Measurements from ENCODE around the gene LAMA2.

Gene LAMA2

DNA sequence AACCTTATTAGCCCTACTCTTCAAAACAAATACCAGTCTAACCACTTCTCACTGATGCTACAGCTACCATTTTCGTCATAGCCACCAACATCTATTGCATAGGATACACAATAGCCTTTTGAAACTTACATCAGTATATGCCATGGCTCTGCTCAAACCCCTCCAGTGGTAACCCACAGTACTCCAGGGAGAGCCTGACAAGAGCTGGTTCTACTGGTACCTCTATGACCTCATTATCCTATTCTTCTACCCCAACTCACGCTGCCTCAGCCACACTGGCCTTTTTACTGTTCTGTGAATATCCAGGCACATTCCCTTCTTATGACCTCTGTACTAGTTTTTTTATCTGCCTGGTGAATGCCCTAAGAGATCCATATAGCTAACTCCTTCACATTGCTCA, 669.5 kb downstream of the LAMA2 start:
- DNase-seq = no peak

- DNase-seq = no peak
Observed at GRCh38 chr6:129555206-129555832, 672.4 kb downstream of the LAMA2 start.

DNA sequence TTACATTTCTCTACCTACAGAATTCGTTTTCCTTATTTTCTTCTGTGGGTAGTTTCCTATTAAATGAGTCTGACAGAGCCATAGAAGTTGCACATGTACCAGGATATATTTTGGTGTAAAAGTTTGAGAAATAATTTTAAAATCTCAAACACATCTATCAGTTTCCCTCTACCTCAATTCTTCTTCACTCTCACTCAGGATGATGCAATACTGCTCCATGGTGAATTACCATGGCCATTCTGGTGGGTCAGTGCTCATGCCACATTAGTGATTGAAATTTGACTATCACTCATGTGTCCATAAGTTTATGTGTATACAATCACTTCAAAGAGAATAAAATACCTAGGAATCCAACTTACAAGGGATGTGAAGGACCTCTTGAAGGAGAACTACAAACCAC, 675.3 kb downstream of the LAMA2 start:
- no peak for DNase-seq

DNA sequence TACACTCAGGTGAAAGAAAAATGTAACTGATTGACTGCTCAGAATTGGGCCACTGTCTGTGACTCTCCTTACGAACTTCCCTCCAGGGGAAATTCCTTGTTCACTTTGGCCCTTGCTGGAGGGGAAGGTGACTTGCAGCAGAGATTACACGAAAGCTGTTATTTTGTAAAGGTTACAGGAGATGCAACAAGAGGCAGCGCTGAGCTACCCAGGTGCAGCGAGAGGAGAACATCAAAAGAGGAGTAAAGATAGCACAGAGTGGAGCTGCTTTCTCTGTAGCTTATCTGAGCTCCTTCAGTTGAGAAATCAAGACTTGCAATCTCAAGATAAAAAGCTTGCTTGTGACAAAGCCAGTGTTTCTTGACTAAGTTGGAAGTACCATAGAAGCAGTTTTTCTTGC, 682.4 kb downstream of the LAMA2 start:
- no peak for DNase-seq

- no peak for DNase-seq
Observed at GRCh38 chr6:129565811-129566210, 682.9 kb downstream of the LAMA2 start.

Data from activated CD8-positive, alpha-beta memory T cell treated with anti-CD3 and anti-CD28 coated beads for 24 hours (primary cell).